ENCODE measurements around the gene CYP24A1. TPM values are rescaled to one million over a fixed set of nuclear protein-coding genes. Genes with fewer than 3 reads are reported as not detected.
A peak's percentile ranks its signal among the peaks of the same experiment; 100 is the strongest.

The CYP24A1 gene
- total and polyA plus RNA-seq, 2 of the 13 experiments (the other 11 are each of a cell fraction or from before 2014, with no cell fraction given), result 9.4 to 32.7 TPM

DNA sequence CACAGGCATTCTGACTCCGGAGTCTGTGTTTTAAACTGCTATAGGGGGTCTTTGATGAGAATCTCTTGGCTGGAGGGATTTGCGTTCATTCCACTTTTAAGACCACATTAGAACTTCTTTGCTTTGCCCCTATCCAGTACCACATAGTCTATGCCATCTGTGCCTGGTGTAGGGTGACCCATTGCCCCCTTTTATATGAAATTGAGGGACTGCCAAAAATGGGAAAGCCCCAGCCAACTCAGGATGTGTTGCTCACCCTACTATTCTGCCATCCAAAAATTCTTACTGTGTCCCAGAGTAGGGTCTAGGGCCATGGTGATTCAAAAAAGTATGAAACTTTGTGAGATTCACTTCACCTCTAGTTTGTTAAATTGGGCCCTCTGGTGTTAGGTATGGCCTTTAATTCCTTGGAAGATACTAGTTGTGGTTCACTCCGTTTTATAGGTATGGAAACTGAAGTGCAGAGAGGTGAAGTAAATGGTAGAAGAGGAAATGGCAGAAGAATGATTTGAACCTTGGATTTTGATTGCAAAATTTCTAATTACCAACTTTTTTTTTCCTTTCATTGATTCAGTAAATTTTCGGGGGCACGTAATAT is 35.5 kb upstream of the CYP24A1 start:
- POLR2A ChIA-PET, result interaction anchor here (1.1 to 2.7 kb wide), 5 partner anchors 13 to 141 kb away, joined by 3 to 24 read pairs (median 10); no protein-coding TSS in a partner anchor
- Histone ChIP-seq H3K4me2 (ENCODE audit: low read depth, low read length) (peak overlapping the region; percentile 89), H4K20me1 (ENCODE audit: insufficient read depth, low read length) (peaks cover 39% of the 10 kb centered on the region), H3K27ac (ENCODE audit: extremely low read length, insufficient read depth, low read length) (peak overlapping the region; percentile 97), H3K36me3 (replicated peaks in 1 of 2; ENCODE audit: control insufficient read depth in 1 of 2, insufficient read depth in 2 of 2, low read length in 2 of 2) (peaks cover 10 to 22% of the 10 kb centered on the region in 2 experiments; a peak in 4 of 5 replicates), H3K4me3 (replicated peaks in 1 of 3; ENCODE audit: insufficient read depth in 1 of 3, low read depth in 2 of 3, low read length in 3 of 3) (peak overlapping the region; percentile 77 to 100 (median 82); a peak in 5 of 6 replicates), H2AFZ (ENCODE audit: low read length) (no peak overlapping the region), H3K9me3 (ENCODE audit: low read length) (no peaks in the 10 kb centered on the region; the same call in 1 of the 2 replicates), H3K79me2 (ENCODE audit: insufficient read depth, low read length) (peaks cover 61% of the 10 kb centered on the region), H3K9ac (ENCODE audit: insufficient read depth, low read depth, low read length) (peak overlapping the region; percentile 97), H3K27me3 (ENCODE audit: control insufficient read depth in 1 of 2, insufficient read depth in 2 of 2, low read length in 2 of 2) (peaks cover 0 to 5% of the 10 kb centered on the region in 2 experiments; a peak in 1 of 5 replicates), H3K4me1 (ENCODE audit: insufficient read depth, low read length) (peaks cover 44% of the 10 kb centered on the region)
- no peak for ATAC-seq
- intact Hi-C loops (cut with micrococcal nuclease; ENCODE audit: unreplicated experiment) (no loop called here), in situ Hi-C loops (cut with HindIII; ENCODE audit: extremely low pct_ligation_motif_present, low pct_unique_long_range_greater_than_20kb) (loop anchor here (10.0 to 25.0 kb wide), 2 partner anchors 635 to 1122 kb away; no protein-coding TSS in a partner anchor)
- CTCF ChIA-PET (ENCODE audit: low intra/inter-chr PET ratio, low total read pairs), result interaction anchor here (0.9 kb wide), 1 partner anchor 113 kb away, joined by 3 read pairs; no protein-coding TSS in a partner anchor
- BruUV-seq (replicated peaks), result TSS peak; percentile 50
- peak; percentile 24 for DNase-seq (ENCODE audit: low spot score)
- FAIRE-seq, result no peak
- WGBS (ENCODE audit: low lambda C conversion rate), result 70% methylated on average over 5 of the region's 5 CpGs
- TF ChIP-seq SNAI1 (CRISPR knock-in tag; IDR thresholded peaks at IDR 0.05; ENCODE audit: borderline replicate concordance) (no peak), ZNF251 (CRISPR knock-in tag; IDR thresholded peaks at IDR 0.05) (no peak), ZMAT3 (CRISPR knock-in tag; conservative IDR thresholded peaks at IDR 0.05) (no peak), ZNF564 (CRISPR knock-in tag; IDR thresholded peaks at IDR 0.05) (no peak), SOX13 (IDR thresholded peaks at IDR 0.05) (no peak), SOX13 (CRISPR knock-in tag; conservative IDR thresholded peaks at IDR 0.05 in 1 of 2, IDR thresholded peaks at IDR 0.05 in 1 of 2) (no peak), RELA (CRISPR knock-in tag; IDR thresholded peaks at IDR 0.05) (no peak), RFX1 (IDR thresholded peaks at IDR 0.05) (no peak), TEAD3 (CRISPR knock-in tag; optimal IDR thresholded peaks at IDR 0.05; ENCODE audit: borderline replicate concordance) (peak; percentile 94), ZNF766 (CRISPR knock-in tag; IDR thresholded peaks at IDR 0.05; ENCODE audit: borderline replicate concordance) (no peak), ZNF746 (CRISPR knock-in tag; IDR thresholded peaks at IDR 0.05) (no peak), ZFP36L1 (CRISPR knock-in tag; IDR thresholded peaks at IDR 0.05) (no peak), ZNF546 (CRISPR knock-in tag; conservative IDR thresholded peaks at IDR 0.05) (no peak), AKAP8 (CRISPR knock-in tag; IDR thresholded peaks at IDR 0.05) (no peak)
- TF ChIP-seq, protein P1, sequence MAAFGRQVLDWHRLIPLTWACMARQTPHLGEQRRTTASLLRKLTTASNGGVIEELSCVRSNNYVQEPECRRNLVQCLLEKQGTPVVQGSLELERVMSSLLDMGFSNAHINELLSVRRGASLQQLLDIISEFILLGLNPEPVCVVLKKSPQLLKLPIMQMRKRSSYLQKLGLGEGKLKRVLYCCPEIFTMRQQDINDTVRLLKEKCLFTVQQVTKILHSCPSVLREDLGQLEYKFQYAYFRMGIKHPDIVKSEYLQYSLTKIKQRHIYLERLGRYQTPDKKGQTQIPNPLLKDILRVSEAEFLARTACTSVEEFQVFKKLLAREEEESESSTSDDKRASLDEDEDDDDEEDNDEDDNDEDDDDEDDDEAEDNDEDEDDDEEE (CRISPR knock-in tag; IDR thresholded peaks at IDR 0.05), result no peak
- TF ChIP-seq, protein P2, sequence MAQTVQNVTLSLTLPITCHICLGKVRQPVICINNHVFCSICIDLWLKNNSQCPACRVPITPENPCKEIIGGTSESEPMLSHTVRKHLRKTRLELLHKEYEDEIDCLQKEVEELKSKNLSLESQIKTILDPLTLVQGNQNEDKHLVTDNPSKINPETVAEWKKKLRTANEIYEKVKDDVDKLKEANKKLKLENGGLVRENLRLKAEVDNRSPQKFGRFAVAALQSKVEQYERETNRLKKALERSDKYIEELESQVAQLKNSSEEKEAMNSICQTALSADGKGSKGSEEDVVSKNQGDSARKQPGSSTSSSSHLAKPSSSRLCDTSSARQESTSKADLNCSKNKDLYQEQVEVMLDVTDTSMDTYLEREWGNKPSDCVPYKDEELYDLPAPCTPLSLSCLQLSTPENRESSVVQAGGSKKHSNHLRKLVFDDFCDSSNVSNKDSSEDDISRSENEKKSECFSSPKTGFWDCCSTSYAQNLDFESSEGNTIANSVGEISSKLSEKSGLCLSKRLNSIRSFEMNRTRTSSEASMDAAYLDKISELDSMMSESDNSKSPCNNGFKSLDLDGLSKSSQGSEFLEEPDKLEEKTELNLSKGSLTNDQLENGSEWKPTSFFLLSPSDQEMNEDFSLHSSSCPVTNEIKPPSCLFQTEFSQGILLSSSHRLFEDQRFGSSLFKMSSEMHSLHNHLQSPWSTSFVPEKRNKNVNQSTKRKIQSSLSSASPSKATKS (CRISPR knock-in tag; IDR thresholded peaks at IDR 0.05), result 0 out of 2 replicates have a peak, but pooled peaks have one; percentile 45
- TF ChIP-seq, protein P3, sequence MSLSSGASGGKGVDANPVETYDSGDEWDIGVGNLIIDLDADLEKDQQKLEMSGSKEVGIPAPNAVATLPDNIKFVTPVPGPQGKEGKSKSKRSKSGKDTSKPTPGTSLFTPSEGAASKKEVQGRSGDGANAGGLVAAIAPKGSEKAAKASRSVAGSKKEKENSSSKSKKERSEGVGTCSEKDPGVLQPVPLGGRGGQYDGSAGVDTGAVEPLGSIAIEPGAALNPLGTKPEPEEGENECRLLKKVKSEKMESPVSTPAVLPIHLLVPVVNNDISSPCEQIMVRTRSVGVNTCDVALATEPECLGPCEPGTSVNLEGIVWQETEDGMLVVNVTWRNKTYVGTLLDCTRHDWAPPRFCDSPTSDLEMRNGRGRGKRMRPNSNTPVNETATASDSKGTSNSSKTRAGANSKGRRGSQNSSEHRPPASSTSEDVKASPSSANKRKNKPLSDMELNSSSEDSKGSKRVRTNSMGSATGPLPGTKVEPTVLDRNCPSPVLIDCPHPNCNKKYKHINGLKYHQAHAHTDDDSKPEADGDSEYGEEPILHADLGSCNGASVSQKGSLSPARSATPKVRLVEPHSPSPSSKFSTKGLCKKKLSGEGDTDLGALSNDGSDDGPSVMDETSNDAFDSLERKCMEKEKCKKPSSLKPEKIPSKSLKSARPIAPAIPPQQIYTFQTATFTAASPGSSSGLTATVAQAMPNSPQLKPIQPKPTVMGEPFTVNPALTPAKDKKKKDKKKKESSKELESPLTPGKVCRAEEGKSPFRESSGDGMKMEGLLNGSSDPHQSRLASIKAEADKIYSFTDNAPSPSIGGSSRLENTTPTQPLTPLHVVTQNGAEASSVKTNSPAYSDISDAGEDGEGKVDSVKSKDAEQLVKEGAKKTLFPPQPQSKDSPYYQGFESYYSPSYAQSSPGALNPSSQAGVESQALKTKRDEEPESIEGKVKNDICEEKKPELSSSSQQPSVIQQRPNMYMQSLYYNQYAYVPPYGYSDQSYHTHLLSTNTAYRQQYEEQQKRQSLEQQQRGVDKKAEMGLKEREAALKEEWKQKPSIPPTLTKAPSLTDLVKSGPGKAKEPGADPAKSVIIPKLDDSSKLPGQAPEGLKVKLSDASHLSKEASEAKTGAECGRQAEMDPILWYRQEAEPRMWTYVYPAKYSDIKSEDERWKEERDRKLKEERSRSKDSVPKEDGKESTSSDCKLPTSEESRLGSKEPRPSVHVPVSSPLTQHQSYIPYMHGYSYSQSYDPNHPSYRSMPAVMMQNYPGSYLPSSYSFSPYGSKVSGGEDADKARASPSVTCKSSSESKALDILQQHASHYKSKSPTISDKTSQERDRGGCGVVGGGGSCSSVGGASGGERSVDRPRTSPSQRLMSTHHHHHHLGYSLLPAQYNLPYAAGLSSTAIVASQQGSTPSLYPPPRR (CRISPR knock-in tag; IDR thresholded peaks at IDR 0.05; ENCODE audit: borderline replicate concordance), result no peak
